ENCODE data around the gene RNASE3. TPM values are rescaled to one million over a fixed set of nuclear protein-coding genes. Genes with fewer than 3 reads are reported as not detected.
A peak's percentile ranks its signal among the peaks of the same experiment; 100 is the strongest.

The RNASE3 gene
- polyA plus RNA-seq, 1 donor from 2014 or later, result not detected

DNA sequence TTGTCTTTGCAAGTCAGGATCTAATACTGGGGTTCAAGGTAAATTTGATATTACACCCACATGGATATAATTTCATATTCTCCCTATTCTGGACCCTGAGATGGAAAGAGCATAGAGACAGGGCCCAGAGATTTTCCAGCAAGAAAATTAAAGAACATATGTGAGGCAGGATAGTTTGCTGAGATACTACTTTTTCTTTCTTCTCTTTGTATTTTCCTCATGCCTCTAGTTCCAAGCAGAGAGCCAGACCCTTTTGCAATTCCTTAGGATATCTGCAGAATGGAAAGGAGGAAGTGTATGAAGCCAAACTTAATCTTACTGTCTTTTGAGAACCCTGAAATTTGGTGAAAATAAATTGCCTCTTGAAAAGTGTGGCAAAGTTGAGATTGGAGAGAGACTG lies 34.0 kb upstream of the RNASE3 start:
- Histone ChIP-seq H3K79me2 (replicated peaks; ENCODE audit: insufficient read depth, low read length) (no peaks in the 10 kb centered on the region), H3F3A (ENCODE audit: insufficient read depth, low read length, poor library complexity, severe bottlenecking) (no peaks in the 10 kb centered on the region), H3K9me3 (ENCODE audit: low read length) (no peaks in the 10 kb centered on the region), H3K4me2 (ENCODE audit: low read length) (no peak overlapping the region), H3K9ac (ENCODE audit: low read length) (no peak overlapping the region), H3K27me3 (ENCODE audit: insufficient read depth, low read depth, low read length) (no peaks in the 10 kb centered on the region), H3K27ac (ENCODE audit: low read length) (no peak overlapping the region), H3K9me2 (ENCODE audit: insufficient read depth, low read length) (no peaks in the 10 kb centered on the region), H3K36me3 (ENCODE audit: insufficient read depth, low read length) (no peaks in the 10 kb centered on the region), H4K20me1 (ENCODE audit: insufficient read depth) (no peaks in the 10 kb centered on the region), H3K4me3 (ENCODE audit: low read length) (no peak overlapping the region), H2AFZ (ENCODE audit: low read depth, low read length) (no peak overlapping the region)
- TF ChIP-seq POLR2AphosphoS5 (IDR thresholded peaks at IDR 0.05) (no peak), TAF1 (IDR thresholded peaks at IDR 0.05; ENCODE audit: low read depth) (no peak), MXI1 (conservative IDR thresholded peaks at IDR 0.05; ENCODE audit: poor library complexity, severe bottlenecking) (no peak), SMC3 (conservative IDR thresholded peaks at IDR 0.05; ENCODE audit: poor library complexity) (no peak), RAD21 (conservative IDR thresholded peaks at IDR 0.05) (no peak), EZH2 (IDR thresholded peaks at IDR 0.05; ENCODE audit: borderline replicate concordance, insufficient read depth, low read length, poor library complexity, severe bottlenecking) (no peak)
- TF ChIP-seq, protein P1, sequence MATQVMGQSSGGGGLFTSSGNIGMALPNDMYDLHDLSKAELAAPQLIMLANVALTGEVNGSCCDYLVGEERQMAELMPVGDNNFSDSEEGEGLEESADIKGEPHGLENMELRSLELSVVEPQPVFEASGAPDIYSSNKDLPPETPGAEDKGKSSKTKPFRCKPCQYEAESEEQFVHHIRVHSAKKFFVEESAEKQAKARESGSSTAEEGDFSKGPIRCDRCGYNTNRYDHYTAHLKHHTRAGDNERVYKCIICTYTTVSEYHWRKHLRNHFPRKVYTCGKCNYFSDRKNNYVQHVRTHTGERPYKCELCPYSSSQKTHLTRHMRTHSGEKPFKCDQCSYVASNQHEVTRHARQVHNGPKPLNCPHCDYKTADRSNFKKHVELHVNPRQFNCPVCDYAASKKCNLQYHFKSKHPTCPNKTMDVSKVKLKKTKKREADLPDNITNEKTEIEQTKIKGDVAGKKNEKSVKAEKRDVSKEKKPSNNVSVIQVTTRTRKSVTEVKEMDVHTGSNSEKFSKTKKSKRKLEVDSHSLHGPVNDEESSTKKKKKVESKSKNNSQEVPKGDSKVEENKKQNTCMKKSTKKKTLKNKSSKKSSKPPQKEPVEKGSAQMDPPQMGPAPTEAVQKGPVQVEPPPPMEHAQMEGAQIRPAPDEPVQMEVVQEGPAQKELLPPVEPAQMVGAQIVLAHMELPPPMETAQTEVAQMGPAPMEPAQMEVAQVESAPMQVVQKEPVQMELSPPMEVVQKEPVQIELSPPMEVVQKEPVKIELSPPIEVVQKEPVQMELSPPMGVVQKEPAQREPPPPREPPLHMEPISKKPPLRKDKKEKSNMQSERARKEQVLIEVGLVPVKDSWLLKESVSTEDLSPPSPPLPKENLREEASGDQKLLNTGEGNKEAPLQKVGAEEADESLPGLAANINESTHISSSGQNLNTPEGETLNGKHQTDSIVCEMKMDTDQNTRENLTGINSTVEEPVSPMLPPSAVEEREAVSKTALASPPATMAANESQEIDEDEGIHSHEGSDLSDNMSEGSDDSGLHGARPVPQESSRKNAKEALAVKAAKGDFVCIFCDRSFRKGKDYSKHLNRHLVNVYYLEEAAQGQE (IDR thresholded peaks at IDR 0.05; ENCODE audit: borderline replicate concordance), result no peak

DNA sequence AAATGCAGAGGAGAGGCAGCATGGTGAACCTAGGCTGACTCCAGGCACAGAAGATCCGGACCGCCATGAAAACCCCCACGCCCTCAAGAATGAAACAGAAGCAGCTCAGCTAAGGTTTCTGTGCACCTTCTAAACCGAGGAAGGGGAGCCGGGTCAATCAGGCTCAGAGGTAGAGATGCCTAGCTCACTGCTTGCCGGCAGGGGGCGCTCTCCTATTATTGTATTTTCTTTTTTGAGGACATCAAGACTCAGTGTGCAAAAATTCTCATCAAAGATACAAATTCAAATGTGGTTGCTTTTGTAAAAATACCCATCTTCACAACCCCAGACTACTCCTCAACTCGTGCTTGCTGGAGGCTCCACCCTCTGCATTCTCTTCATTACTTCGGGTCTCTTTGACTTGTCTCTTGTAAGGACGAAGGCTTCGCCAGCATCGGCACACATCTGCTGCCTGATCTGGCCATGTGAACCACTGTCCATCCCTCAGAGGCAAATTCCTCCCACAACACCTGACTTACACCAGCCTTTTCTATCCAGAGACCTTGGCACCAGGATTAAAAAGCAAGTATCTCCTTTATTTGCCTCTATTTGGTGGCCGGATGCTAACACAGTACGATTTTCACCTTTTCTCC lies 33.4 kb upstream of the RNASE3 start:
- no peak overlapping the region for H3K4me2 ChIP-seq (ENCODE audit: low read length)

More for the DNA sequence above, 33.4 kb upstream of the RNASE3 start:
- Histone ChIP-seq H3K27me3 (ENCODE audit: insufficient read depth, low read depth, low read length) (no peaks in the 10 kb centered on the region), H3K4me3 (ENCODE audit: low read length) (no peak overlapping the region), H3K9me3 (ENCODE audit: low read length) (no peaks in the 10 kb centered on the region), H3K36me3 (ENCODE audit: insufficient read depth, low read length) (no peaks in the 10 kb centered on the region), H3K79me2 (replicated peaks; ENCODE audit: insufficient read depth, low read length) (no peaks in the 10 kb centered on the region), H3K9me2 (ENCODE audit: insufficient read depth, low read length) (no peaks in the 10 kb centered on the region), H3F3A (ENCODE audit: insufficient read depth, low read length, poor library complexity, severe bottlenecking) (no peaks in the 10 kb centered on the region), H4K20me1 (ENCODE audit: insufficient read depth) (no peaks in the 10 kb centered on the region), H2AFZ (ENCODE audit: low read depth, low read length) (no peak overlapping the region), H3K27ac (ENCODE audit: low read length) (no peak overlapping the region), H3K9ac (ENCODE audit: low read length) (no peak overlapping the region)
- TF ChIP-seq POLR2AphosphoS5 (IDR thresholded peaks at IDR 0.05) (no peak), MXI1 (conservative IDR thresholded peaks at IDR 0.05; ENCODE audit: poor library complexity, severe bottlenecking) (no peak), RAD21 (conservative IDR thresholded peaks at IDR 0.05) (peak; percentile 56), SMC3 (conservative IDR thresholded peaks at IDR 0.05; ENCODE audit: poor library complexity) (peak; percentile 61), EP300 (conservative IDR thresholded peaks at IDR 0.05; ENCODE audit: poor library complexity, severe bottlenecking) (no peak), TAF1 (IDR thresholded peaks at IDR 0.05; ENCODE audit: low read depth) (no peak), EZH2 (IDR thresholded peaks at IDR 0.05; ENCODE audit: borderline replicate concordance, insufficient read depth, low read length, poor library complexity, severe bottlenecking) (no peak)
- TF ChIP-seq, protein P2, sequence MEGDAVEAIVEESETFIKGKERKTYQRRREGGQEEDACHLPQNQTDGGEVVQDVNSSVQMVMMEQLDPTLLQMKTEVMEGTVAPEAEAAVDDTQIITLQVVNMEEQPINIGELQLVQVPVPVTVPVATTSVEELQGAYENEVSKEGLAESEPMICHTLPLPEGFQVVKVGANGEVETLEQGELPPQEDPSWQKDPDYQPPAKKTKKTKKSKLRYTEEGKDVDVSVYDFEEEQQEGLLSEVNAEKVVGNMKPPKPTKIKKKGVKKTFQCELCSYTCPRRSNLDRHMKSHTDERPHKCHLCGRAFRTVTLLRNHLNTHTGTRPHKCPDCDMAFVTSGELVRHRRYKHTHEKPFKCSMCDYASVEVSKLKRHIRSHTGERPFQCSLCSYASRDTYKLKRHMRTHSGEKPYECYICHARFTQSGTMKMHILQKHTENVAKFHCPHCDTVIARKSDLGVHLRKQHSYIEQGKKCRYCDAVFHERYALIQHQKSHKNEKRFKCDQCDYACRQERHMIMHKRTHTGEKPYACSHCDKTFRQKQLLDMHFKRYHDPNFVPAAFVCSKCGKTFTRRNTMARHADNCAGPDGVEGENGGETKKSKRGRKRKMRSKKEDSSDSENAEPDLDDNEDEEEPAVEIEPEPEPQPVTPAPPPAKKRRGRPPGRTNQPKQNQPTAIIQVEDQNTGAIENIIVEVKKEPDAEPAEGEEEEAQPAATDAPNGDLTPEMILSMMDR (IDR thresholded peaks at IDR 0.05; ENCODE audit: poor library complexity, severe bottlenecking), result peak; percentile 68
- TF ChIP-seq, protein P1 (IDR thresholded peaks at IDR 0.05; ENCODE audit: borderline replicate concordance), result no peak

Measured in neural cell (in vitro differentiated cells).